ENCODE measurements around the gene ZNHIT2. TPM values are rescaled to one million over a fixed set of nuclear protein-coding genes. Genes with fewer than 3 reads are reported as not detected.

ZNHIT2 gene
- total and polyA plus RNA-seq, 2 of the 13 experiments (the other 11 are each of a cell fraction or from before 2014, with no cell fraction given): 1.1 to 6.5 TPM

- TF ChIP-seq ZNF574 (CRISPR knock-in tag; IDR thresholded peaks at IDR 0.05) (peak; percentile 70), ZNF720 (CRISPR knock-in tag; IDR thresholded peaks at IDR 0.05) (no peak), RBFOX2 (IDR thresholded peaks at IDR 0.05; ENCODE audit: low read depth, low read length) (no peak; the same call in 1 of the 2 replicates), AKAP8 (CRISPR knock-in tag; IDR thresholded peaks at IDR 0.05) (no peak), MAFK (conservative IDR thresholded peaks at IDR 0.05 in 1 of 2, IDR thresholded peaks at IDR 0.05 in 1 of 2; ENCODE audit: low read length in 2 of 2) (peak; percentile 46 to 70; a peak in 3 of 4 replicates), HNF1A (IDR thresholded peaks at IDR 0.05; ENCODE audit: low read depth) (0 out of 2 replicates have a peak, but pooled peaks have one; percentile 9), HNF1A (CRISPR knock-in tag; IDR thresholded peaks at IDR 0.05; ENCODE audit: borderline replicate concordance) (no peak), ZNF713 (CRISPR knock-in tag; IDR thresholded peaks at IDR 0.05) (no peak), TBX2 (CRISPR knock-in tag; IDR thresholded peaks at IDR 0.05; ENCODE audit: borderline replicate concordance) (peak; percentile 62), ZNF83 (CRISPR knock-in tag; IDR thresholded peaks at IDR 0.05; ENCODE audit: borderline replicate concordance) (no peak), PHF21A (CRISPR knock-in tag; IDR thresholded peaks at IDR 0.05) (peak; percentile 81), FOSL2 (CRISPR knock-in tag; IDR thresholded peaks at IDR 0.05) (no peak), XRCC5 (optimal IDR thresholded peaks at IDR 0.05; ENCODE audit: low read length) (peak; percentile 72), ZNF10 (CRISPR knock-in tag; IDR thresholded peaks at IDR 0.05; ENCODE audit: borderline replicate concordance, low read depth) (no peak), NONO (IDR thresholded peaks at IDR 0.05) (no peak), NONO (CRISPR knock-in tag; conservative IDR thresholded peaks at IDR 0.05) (0 out of 2 replicates have a peak, but pooled peaks have one; percentile 15), ZNF749 (CRISPR knock-in tag; IDR thresholded peaks at IDR 0.05; ENCODE audit: borderline replicate concordance) (no peak), ZHX1 (CRISPR knock-in tag; IDR thresholded peaks at IDR 0.05; ENCODE audit: low read depth) (no peak), POLR2A (IDR thresholded peaks at IDR 0.05; ENCODE audit: insufficient read depth in 1 of 2, low read depth in 2 of 2, low read length in 2 of 2) (peak; percentile 38 to 56; a peak in 3 of 4 replicates), FIP1L1 (IDR thresholded peaks at IDR 0.05; ENCODE audit: borderline replicate concordance, insufficient read depth, low read depth, low read length) (no peak)
These were observed 48.2 kb upstream of the ZNHIT2 start (continued) for GRCh38 chr11:65165410-65166317.
